ENCODE data around the gene ZNF777.

Gene ZNF777

GRCh38 chr7:149460493-149461277 is at the start of gene ZNF777:
Gene ZNF777 (minus strand): TSS chr7:149461062. CDS start chr7:149456022, 5,040 bp downstream.
- H3K27me3 ChIP-seq (ENCODE audit: low read depth), result no peaks in the 10 kb centered on the region
- in situ Hi-C loops (cut with MboI; ENCODE audit: low sequenced_read_pairs), result no loop called here
- peaks cover 6% of the 10 kb centered on the region for H3K36me3 ChIP-seq (replicated peaks)
- no peaks in the 10 kb centered on the region for H3K9me3 ChIP-seq
- peak; percentile 75 to 82 for DNase-seq (ENCODE audit: low spot score in 2 of 2)
- peaks cover 26% of the 10 kb centered on the region for H3K4me1 ChIP-seq
- peak within 1 kb of the TSS; percentile 48 for H3K4me3 ChIP-seq

GRCh38 chr7:149510248-149510647 is 49.4 kb upstream of the ZNF777 start:
- no peak for DNase-seq (ENCODE audit: low spot score in 2 of 2)
- no peak overlapping the region for H3K4me3 ChIP-seq
- 0 out of 2 replicates have a peak, but pooled peaks cover 9% of the 10 kb centered on the region for H3K27me3 ChIP-seq (ENCODE audit: low read depth)
- H3K36me3 ChIP-seq (replicated peaks), result no peaks in the 10 kb centered on the region
- in situ Hi-C loops (cut with MboI; ENCODE audit: low sequenced_read_pairs), result no loop called here
- H3K9me3 ChIP-seq, result peaks cover 6% of the 10 kb centered on the region; the same call in 1 of the 2 replicates
- H3K4me1 ChIP-seq, result no peaks in the 10 kb centered on the region

GRCh38 chr7:149509774-149510173 is 48.9 kb upstream of the ZNF777 start:
- Histone ChIP-seq H3K36me3 (replicated peaks) (no peaks in the 10 kb centered on the region), H3K9me3 (peaks cover 6% of the 10 kb centered on the region; the same call in 1 of the 2 replicates), H3K27me3 (ENCODE audit: low read depth) (0 out of 2 replicates have a peak, but pooled peaks cover 9% of the 10 kb centered on the region), H3K4me3 (no peak overlapping the region), H3K4me1 (no peaks in the 10 kb centered on the region)
- DNase-seq (ENCODE audit: low spot score in 2 of 2), result no peak
- in situ Hi-C loops (cut with MboI; ENCODE audit: low sequenced_read_pairs), result no loop called here

- no peak for DNase-seq (ENCODE audit: low spot score in 2 of 2)
- peaks cover 6% of the 10 kb centered on the region; the same call in 1 of the 2 replicates for H3K9me3 ChIP-seq
- in situ Hi-C loops (cut with MboI; ENCODE audit: low sequenced_read_pairs), result no loop called here
- H3K36me3 ChIP-seq (replicated peaks), result no peaks in the 10 kb centered on the region
- no peak overlapping the region for H3K4me3 ChIP-seq
- peaks cover 4% of the 10 kb centered on the region; the same call in 1 of the 2 replicates for H3K27me3 ChIP-seq (ENCODE audit: low read depth)
- H3K4me1 ChIP-seq, result no peaks in the 10 kb centered on the region
These were observed 44.7 kb upstream of the ZNF777 start for GRCh38 chr7:149505551-149505950.

GRCh38 chr7:149501651-149502050 is 40.8 kb upstream of the ZNF777 start:
- in situ Hi-C loops (cut with MboI; ENCODE audit: low sequenced_read_pairs), result no loop called here
- H3K4me3 ChIP-seq, result no peak overlapping the region
- H3K27me3 ChIP-seq (ENCODE audit: low read depth), result peaks cover 7% of the 10 kb centered on the region; the same call in 1 of the 2 replicates
- DNase-seq (ENCODE audit: low spot score in 2 of 2), result no peak
- H3K4me1 ChIP-seq, result no peaks in the 10 kb centered on the region; the same call in 1 of the 2 replicates
- H3K9me3 ChIP-seq, result 0 out of 2 replicates have a peak, but pooled peaks cover 2% of the 10 kb centered on the region
- H3K36me3 ChIP-seq (replicated peaks), result no peaks in the 10 kb centered on the region

GRCh38 chr7:149500910-149501309 is 40.0 kb upstream of the ZNF777 start:
- Histone ChIP-seq H3K36me3 (replicated peaks) (no peaks in the 10 kb centered on the region), H3K9me3 (0 out of 2 replicates have a peak, but pooled peaks cover 2% of the 10 kb centered on the region), H3K4me1 (peaks cover 3% of the 10 kb centered on the region), H3K4me3 (no peak overlapping the region), H3K27me3 (ENCODE audit: low read depth) (peaks cover 7% of the 10 kb centered on the region; the same call in 1 of the 2 replicates)
- in situ Hi-C loops (cut with MboI; ENCODE audit: low sequenced_read_pairs), result no loop called here
- no peak for DNase-seq (ENCODE audit: low spot score in 2 of 2)

- in situ Hi-C loops (cut with MboI; ENCODE audit: low sequenced_read_pairs), result no loop called here
- H3K36me3 ChIP-seq (replicated peaks), result peaks cover 4% of the 10 kb centered on the region
These were observed 39.3 kb upstream of the ZNF777 start for GRCh38 chr7:149500201-149500600.

GRCh38 chr7:149498811-149499210 is 37.9 kb upstream of the ZNF777 start:
- H3K9me3 ChIP-seq, result no peaks in the 10 kb centered on the region
- H3K4me3 ChIP-seq, result no peak overlapping the region
- peaks cover 7% of the 10 kb centered on the region for H3K4me1 ChIP-seq
- in situ Hi-C loops (cut with MboI; ENCODE audit: low sequenced_read_pairs), result no loop called here
- H3K36me3 ChIP-seq (replicated peaks), result peaks cover 13% of the 10 kb centered on the region
- peaks cover 6% of the 10 kb centered on the region; the same call in 1 of the 2 replicates for H3K27me3 ChIP-seq (ENCODE audit: low read depth)
- no peak for DNase-seq (ENCODE audit: low spot score in 2 of 2)

More at GRCh38 chr7:149500201-149500600, 39.3 kb upstream of the ZNF777 start:
- Histone ChIP-seq H3K4me1 (peaks cover 7% of the 10 kb centered on the region), H3K9me3 (no peaks in the 10 kb centered on the region), H3K4me3 (no peak overlapping the region), H3K27me3 (ENCODE audit: low read depth) (peaks cover 7% of the 10 kb centered on the region; the same call in 1 of the 2 replicates)
- no peak for DNase-seq (ENCODE audit: low spot score in 2 of 2)

- in situ Hi-C loops (cut with MboI; ENCODE audit: low sequenced_read_pairs), result no loop called here
- H3K27me3 ChIP-seq (ENCODE audit: low read depth), result 0 out of 2 replicates have a peak, but pooled peaks cover 2% of the 10 kb centered on the region
- peak within 1 kb of the TSS; percentile 59 for H3K4me3 ChIP-seq
- H3K9me3 ChIP-seq, result no peaks in the 10 kb centered on the region
- H3K4me1 ChIP-seq, result peaks cover 7% of the 10 kb centered on the region
- DNase-seq (ENCODE audit: low spot score in 2 of 2), result peak; percentile 75 to 86
- peaks cover 20% of the 10 kb centered on the region for H3K36me3 ChIP-seq (replicated peaks)
These were observed 36.8 kb upstream of the ZNF777 start, which contains the start of gene ZNF746 for GRCh38 chr7:149497467-149498261. Gene ZNF746 (minus strand): TSS chr7:149497809. CDS start chr7:149497536, 273 bp downstream.

GRCh38 chr7:149496642-149497391 is 36.0 kb upstream of the ZNF777 start:
- H3K4me3 ChIP-seq, result peak overlapping the region; percentile 59
- H3K27me3 ChIP-seq (ENCODE audit: low read depth), result 0 out of 2 replicates have a peak, but pooled peaks cover 2% of the 10 kb centered on the region
- H3K36me3 ChIP-seq (replicated peaks), result peaks cover 27% of the 10 kb centered on the region
- in situ Hi-C loops (cut with MboI; ENCODE audit: low sequenced_read_pairs), result no loop called here
- DNase-seq (ENCODE audit: low spot score in 2 of 2), result peak; percentile 3 to 58
- H3K9me3 ChIP-seq, result no peaks in the 10 kb centered on the region
- peaks cover 7% of the 10 kb centered on the region for H3K4me1 ChIP-seq

- DNase-seq (ENCODE audit: low spot score in 2 of 2), result peak; percentile 25 to 88
- H3K4me1 ChIP-seq, result peaks cover 7% of the 10 kb centered on the region
- no peaks in the 10 kb centered on the region for H3K9me3 ChIP-seq
- peaks cover 35% of the 10 kb centered on the region for H3K36me3 ChIP-seq (replicated peaks)
- in situ Hi-C loops (cut with MboI; ENCODE audit: low sequenced_read_pairs), result no loop called here
- peak overlapping the region; percentile 59 for H3K4me3 ChIP-seq
- 0 out of 2 replicates have a peak, but pooled peaks cover 2% of the 10 kb centered on the region for H3K27me3 ChIP-seq (ENCODE audit: low read depth)
These were observed 35.2 kb upstream of the ZNF777 start for GRCh38 chr7:149495785-149496641.

- in situ Hi-C loops (cut with MboI; ENCODE audit: low sequenced_read_pairs), result no loop called here
- 0 out of 2 replicates have a peak, but pooled peaks cover 2% of the 10 kb centered on the region for H3K27me3 ChIP-seq (ENCODE audit: low read depth)
- H3K4me3 ChIP-seq, result no peak overlapping the region
- DNase-seq (ENCODE audit: low spot score in 2 of 2), result no peak
- peaks cover 46% of the 10 kb centered on the region for H3K36me3 ChIP-seq (replicated peaks)
- no peaks in the 10 kb centered on the region for H3K9me3 ChIP-seq
- peaks cover 7% of the 10 kb centered on the region for H3K4me1 ChIP-seq
These were observed 34.0 kb upstream of the ZNF777 start for GRCh38 chr7:149494738-149495368.
